ENCODE results near the gene ATF4.

The ATF4 gene

DNA sequence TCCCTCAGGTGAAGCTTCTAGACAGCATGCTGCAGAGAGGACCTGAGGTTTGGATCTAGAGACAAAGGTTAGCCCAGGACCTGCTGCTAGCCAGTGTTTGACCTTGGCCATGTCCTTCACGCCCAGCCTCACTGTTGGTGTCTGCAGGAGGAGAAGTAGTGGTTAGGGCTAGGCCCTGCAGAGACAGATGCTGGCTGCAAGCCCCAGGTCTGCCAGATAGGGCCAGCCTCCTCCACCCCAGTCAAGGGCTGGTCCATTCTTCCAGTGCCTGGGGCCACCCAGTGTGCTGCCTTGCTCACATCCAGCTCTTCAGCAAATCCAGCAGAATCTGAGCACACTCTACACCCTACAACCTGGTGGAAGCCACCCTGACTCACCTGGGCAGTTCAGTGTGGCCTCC lies 39.8 kb upstream of the ATF4 start:
- DNase-seq (ENCODE audit: low read depth): no peak
- no peak overlapping the region for H3K4me3 ChIP-seq (ENCODE audit: low read depth, low read length)
- TF ChIP-seq MAX (IDR thresholded peaks at IDR 0.05; ENCODE audit: low read depth, low read length) (no peak), MYC (IDR thresholded peaks at IDR 0.05; ENCODE audit: low read depth, low read length) (no peak), POLR2A (IDR thresholded peaks at IDR 0.05; ENCODE audit: extremely low read depth, insufficient read length) (no peak)
- TF ChIP-seq, protein P1, sequence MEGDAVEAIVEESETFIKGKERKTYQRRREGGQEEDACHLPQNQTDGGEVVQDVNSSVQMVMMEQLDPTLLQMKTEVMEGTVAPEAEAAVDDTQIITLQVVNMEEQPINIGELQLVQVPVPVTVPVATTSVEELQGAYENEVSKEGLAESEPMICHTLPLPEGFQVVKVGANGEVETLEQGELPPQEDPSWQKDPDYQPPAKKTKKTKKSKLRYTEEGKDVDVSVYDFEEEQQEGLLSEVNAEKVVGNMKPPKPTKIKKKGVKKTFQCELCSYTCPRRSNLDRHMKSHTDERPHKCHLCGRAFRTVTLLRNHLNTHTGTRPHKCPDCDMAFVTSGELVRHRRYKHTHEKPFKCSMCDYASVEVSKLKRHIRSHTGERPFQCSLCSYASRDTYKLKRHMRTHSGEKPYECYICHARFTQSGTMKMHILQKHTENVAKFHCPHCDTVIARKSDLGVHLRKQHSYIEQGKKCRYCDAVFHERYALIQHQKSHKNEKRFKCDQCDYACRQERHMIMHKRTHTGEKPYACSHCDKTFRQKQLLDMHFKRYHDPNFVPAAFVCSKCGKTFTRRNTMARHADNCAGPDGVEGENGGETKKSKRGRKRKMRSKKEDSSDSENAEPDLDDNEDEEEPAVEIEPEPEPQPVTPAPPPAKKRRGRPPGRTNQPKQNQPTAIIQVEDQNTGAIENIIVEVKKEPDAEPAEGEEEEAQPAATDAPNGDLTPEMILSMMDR (IDR thresholded peaks at IDR 0.05; ENCODE audit: low read depth, low read length): no peak

- no peak for DNase-seq (ENCODE audit: low read depth)
- H3K4me3 ChIP-seq (ENCODE audit: low read depth, low read length): no peak overlapping the region
- no peak for TF ChIP-seq MAX (IDR thresholded peaks at IDR 0.05; ENCODE audit: low read depth, low read length)
- no peak for TF ChIP-seq POLR2A (IDR thresholded peaks at IDR 0.05; ENCODE audit: extremely low read depth, insufficient read length)
- no peak for TF ChIP-seq MYC (IDR thresholded peaks at IDR 0.05; ENCODE audit: low read depth, low read length)
- TF ChIP-seq, protein P1 (IDR thresholded peaks at IDR 0.05; ENCODE audit: low read depth, low read length): no peak
Measured at GRCh38 chr22:39481054-39481453, 39.3 kb upstream of the ATF4 start.

- H3K4me3 ChIP-seq (ENCODE audit: low read depth, low read length): no peak overlapping the region
- TF ChIP-seq, protein P1 (IDR thresholded peaks at IDR 0.05; ENCODE audit: low read depth, low read length): no peak
- TF ChIP-seq POLR2A (IDR thresholded peaks at IDR 0.05; ENCODE audit: extremely low read depth, insufficient read length): no peak
- TF ChIP-seq MYC (IDR thresholded peaks at IDR 0.05; ENCODE audit: low read depth, low read length): no peak
- no peak for TF ChIP-seq MAX (IDR thresholded peaks at IDR 0.05; ENCODE audit: low read depth, low read length)
- DNase-seq (ENCODE audit: low read depth): no peak
Measured at GRCh38 chr22:39481595-39481994, 38.8 kb upstream of the ATF4 start.

DNA sequence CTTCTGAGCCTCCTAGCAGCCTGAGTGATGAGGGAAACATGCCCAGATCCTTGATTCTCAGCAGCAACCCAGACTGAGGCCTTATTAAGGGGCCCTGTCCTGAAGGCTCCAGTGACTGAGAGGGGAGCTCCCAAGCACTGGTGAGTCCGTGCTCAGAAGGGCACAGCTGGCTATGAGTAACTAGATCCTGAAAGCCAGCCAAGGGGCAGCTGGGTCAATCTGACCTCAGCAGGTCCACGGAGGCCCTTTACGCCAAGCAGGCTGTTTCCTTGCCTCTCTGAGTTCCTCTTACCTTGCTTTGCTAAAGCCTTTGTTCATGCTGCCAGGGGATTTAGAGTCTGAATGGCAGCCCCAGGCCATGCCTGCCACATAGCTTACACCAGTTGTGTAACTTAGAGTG lies 37.6 kb upstream of the ATF4 start:
- no peak for DNase-seq (ENCODE audit: low read depth)
- no peak overlapping the region for H3K4me3 ChIP-seq (ENCODE audit: low read depth, low read length)
- TF ChIP-seq MYC (IDR thresholded peaks at IDR 0.05; ENCODE audit: low read depth, low read length): no peak
- TF ChIP-seq, protein P1 (IDR thresholded peaks at IDR 0.05; ENCODE audit: low read depth, low read length): no peak
- no peak for TF ChIP-seq MAX (IDR thresholded peaks at IDR 0.05; ENCODE audit: low read depth, low read length)
- no peak for TF ChIP-seq POLR2A (IDR thresholded peaks at IDR 0.05; ENCODE audit: extremely low read depth, insufficient read length)

GRCh38 chr22:39486951-39487825 lies 33.2 kb upstream of the ATF4 start:
- TF ChIP-seq MAX (IDR thresholded peaks at IDR 0.05; ENCODE audit: low read depth, low read length): no peak
- TF ChIP-seq, protein P1 (IDR thresholded peaks at IDR 0.05; ENCODE audit: low read depth, low read length): no peak
- no peak for TF ChIP-seq POLR2A (IDR thresholded peaks at IDR 0.05; ENCODE audit: extremely low read depth, insufficient read length)
- TF ChIP-seq MYC (IDR thresholded peaks at IDR 0.05; ENCODE audit: low read depth, low read length): no peak
- H3K4me3 ChIP-seq (ENCODE audit: low read depth, low read length): no peak overlapping the region
- DNase-seq (ENCODE audit: low read depth): no peak

Measured in NB4 (cell line).